Neural cell (in vitro differentiated cells): Measurements from ENCODE around the gene LRP1.

Source experiments
- CTCF ChIP-seq: fragments of 450-650 bp; IDR thresholded peaks from 2 replicates; pipeline ENCODE4 v1.5.1; 2014; ENCODE audit warnings: antibody characterized with exemption, mild to moderate bottlenecking, moderate library complexity; ENCODE audit not compliant: poor library complexity, severe bottlenecking
- EZH2 ChIP-seq: fragments of 200-600, 300-800 bp; shearing (Covaris generic), sonication (generic); IDR thresholded peaks from 2 replicates; pipeline ENCODE4 v1.6.1; 2014; ENCODE audit warnings: antibody characterized with exemption, low read length, borderline replicate concordance, mild to moderate bottlenecking; ENCODE audit not compliant: insufficient read depth, poor library complexity, severe bottlenecking
- MXI1 ChIP-seq: fragments of 450-650 bp; conservative IDR thresholded peaks from 2 replicates; pipeline ENCODE4 v1.6.1; 2014; ENCODE audit warnings: antibody characterized with exemption, mild to moderate bottlenecking; ENCODE audit not compliant: poor library complexity, severe bottlenecking
- POLR2AphosphoS5 ChIP-seq: IDR thresholded peaks from 2 replicates; pipeline ENCODE4 v1.6.1; 2012
- RAD21 ChIP-seq: fragments of 450-650 bp; conservative IDR thresholded peaks from 2 replicates; pipeline ENCODE4 v1.6.1; 2014; ENCODE audit warnings: antibody characterized with exemption, mild to moderate bottlenecking, moderate library complexity
- REST ChIP-seq: IDR thresholded peaks from 2 replicates; pipeline ENCODE4 v1.6.1; 2012; ENCODE audit warnings: borderline replicate concordance
- SMC3 ChIP-seq: fragments of 450-650 bp; conservative IDR thresholded peaks from 2 replicates; pipeline ENCODE4 v1.6.1; 2014; ENCODE audit warnings: antibody characterized with exemption, mild to moderate bottlenecking, moderate library complexity; ENCODE audit not compliant: poor library complexity
- TAF1 ChIP-seq: IDR thresholded peaks from 2 replicates; pipeline ENCODE4 v1.6.1; 2012; ENCODE audit warnings: low read depth

- TF ChIP-seq CTCF (no peak), REST (no peak), EZH2 (no peak), MXI1 (no peak), POLR2AphosphoS5 (no peak), TAF1 (no peak), RAD21 (no peak), SMC3 (no peak)
Measured at GRCh38 chr12:57133013-57133569, 4.8 kb downstream of the LRP1 start.
